GM13977 (cell line): ENCODE results near the gene ASB8.
A peak's percentile ranks its signal among the peaks of the same experiment; 100 is the strongest.
"Not testable (repeated sequence)": the region's sequence is repeated elsewhere in the genome, so short reads cannot be mapped to it uniquely, and the experiment has no call there.

ENCODE experiments used
- DNase-seq: peaks from one replicate; pipeline ENCODE4 v3.0.0; 2012; ENCODE audit warnings: low spot score
- CTCF ChIP-seq: IDR thresholded peaks from 2 replicates; pipeline ENCODE4 v1.5.1; 2012; ENCODE audit warnings: mild to moderate bottlenecking, control low read depth; ENCODE audit not compliant: insufficient read depth; ENCODE audit errors: extremely low read depth, missing control alignments
- in situ Hi-C: fragments of 300-500 bp; cut with MboI; formaldehyde crosslinking; loops from one replicate; pipeline ENCODE4 v1.12.0; 2022; ENCODE audit warnings: low sequenced_read_pairs, low pct_unique_long_range_greater_than_20kb, mixed read lengths, inconsistent platforms; ENCODE audit not compliant: unreplicated experiment

ASB8 gene

GRCh38 chr12:48121522-48121921, 35.8 kb downstream of the ASB8 start:
- in situ Hi-C loops = no loop called here
- TF ChIP-seq CTCF = no peak
- DNase-seq = no peak

GRCh38 chr12:48119834-48120195, 37.5 kb downstream of the ASB8 start:
- DNase-seq = no peak
- in situ Hi-C loops = no loop called here
- TF ChIP-seq CTCF = no peak

GRCh38 chr12:48119078-48119833, 38.1 kb downstream of the ASB8 start, which contains the start of gene PFKM:
Gene PFKM (plus strand): TSS chr12:48119364. CDS start chr12:48122775, 3,411 bp downstream.
- in situ Hi-C loops = no loop called here
- peak; percentile 89 for DNase-seq
- TF ChIP-seq CTCF = no peak

GRCh38 chr12:48118284-48118871, 38.9 kb downstream of the ASB8 start:
- no peak for DNase-seq
- in situ Hi-C loops = no loop called here
- no peak for TF ChIP-seq CTCF

- no peak for DNase-seq
- in situ Hi-C loops = no loop called here
Measured at GRCh38 chr12:48115957-48116356, 41.4 kb downstream of the ASB8 start.

GRCh38 chr12:48111312-48111693, 46.0 kb downstream of the ASB8 start:
- DNase-seq, in situ Hi-C loops: not testable (repeated sequence)

More at GRCh38 chr12:48115957-48116356, 41.4 kb downstream of the ASB8 start:
- TF ChIP-seq CTCF = no peak

GRCh38 chr12:48110691-48111311, 46.5 kb downstream of the ASB8 start:
- no peak for TF ChIP-seq CTCF

More at GRCh38 chr12:48110691-48111311, 46.5 kb downstream of the ASB8 start:
- in situ Hi-C loops = no loop called here
- DNase-seq = no peak
